Measurements from ENCODE around the gene FAM3B. TPM values are rescaled to one million over a fixed set of nuclear protein-coding genes. Genes with fewer than 3 reads are reported as not detected.

FAM3B gene
- total and polyA plus RNA-seq, 9 of the 15 experiments (the other 6 are each of a cell fraction or from before 2014, with no cell fraction given): 0.04 to 0.18 (median 0.12) TPM; not detected in 5

DNA sequence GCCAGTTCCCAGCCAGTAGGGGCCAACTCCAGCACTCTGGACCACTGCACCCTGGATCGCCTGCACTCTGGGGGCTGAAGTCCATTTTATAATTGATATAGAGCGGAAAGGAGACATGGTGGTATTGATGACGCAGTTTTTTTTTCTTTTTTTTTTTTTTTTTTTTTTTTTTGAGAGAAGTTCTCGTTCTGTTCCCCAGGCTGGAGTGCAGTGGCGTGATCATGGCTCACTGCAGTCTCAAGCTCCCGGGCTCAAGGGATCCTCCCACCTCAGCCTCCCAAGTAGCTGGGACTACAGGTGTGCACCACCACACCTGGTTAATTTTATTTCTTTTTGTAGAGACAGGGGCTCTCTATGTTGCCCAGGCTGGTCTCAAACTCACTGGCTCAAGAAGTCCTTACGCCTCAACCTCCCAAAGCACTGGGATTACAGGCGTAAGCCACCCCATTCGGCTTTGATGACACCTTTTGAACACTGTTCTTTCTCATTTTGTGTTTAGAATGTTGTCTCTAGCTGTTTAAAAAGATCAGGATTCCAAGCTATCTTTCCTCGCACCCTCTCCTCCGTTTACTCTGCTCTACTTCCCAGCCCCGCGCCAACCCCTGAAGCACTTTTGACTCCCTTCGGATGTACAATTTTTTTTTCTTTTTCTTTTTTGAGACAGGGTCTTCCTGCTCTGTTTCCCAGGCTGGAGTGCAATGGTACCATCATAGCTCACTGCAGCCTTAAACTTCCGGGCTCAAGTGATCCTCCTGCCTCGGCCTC, 46.2 kb downstream of the FAM3B start:
- Histone ChIP-seq H3K4me3 (no peak overlapping the region), H3K9me3 (replicated peaks; ENCODE audit: control insufficient read depth, insufficient read depth, low read depth, low read length) (no peaks in the 10 kb centered on the region), H3K27me3 (ENCODE audit: control insufficient read depth in 2 of 2, insufficient read depth in 2 of 2, low read length in 2 of 2) (peaks cover 15 to 57% of the 10 kb centered on the region in 2 experiments; a peak in 4 of 5 replicates), H4K20me1 (replicated peaks; ENCODE audit: control insufficient read depth, insufficient read depth, low read length) (no peaks in the 10 kb centered on the region), H3K9ac (ENCODE audit: insufficient read depth in 1 of 2, low read depth in 2 of 2, low read length in 2 of 2) (no peak overlapping the region), H3K79me2 (ENCODE audit: control insufficient read depth, insufficient read depth, low read length) (no peaks in the 10 kb centered on the region), H3K36me3 (ENCODE audit: control insufficient read depth, insufficient read depth, low read length) (no peaks in the 10 kb centered on the region), H3K27ac (ENCODE audit: extremely low read depth, low read depth, low read length) (no peak overlapping the region), H3K4me2 (ENCODE audit: insufficient read depth, low read length) (no peak overlapping the region), H3K4me1 (replicated peaks in 1 of 2; ENCODE audit: control insufficient read depth in 2 of 2, insufficient read depth in 2 of 2, low read length in 2 of 2) (no peaks in the 10 kb centered on the region; a peak in 1 of 5 replicates), H2AFZ (ENCODE audit: low read depth, low read length) (no peak overlapping the region), H3K9me1 (ENCODE audit: control insufficient read depth, insufficient read depth, low read length) (no peaks in the 10 kb centered on the region)
- WGBS (ENCODE audit: insufficient coverage, low coverage, missing lambda C conversion rate): 3% methylated on average over 15 of the region's 16 CpGs
- intact Hi-C loops (cut with micrococcal nuclease) (no loop called here), in situ Hi-C loops (cut with MboI) (no loop called here)
- BruUV-seq (replicated peaks): no TSS peak
- CTCF ChIA-PET (ENCODE audit: low intra/inter-chr PET ratio): no interaction called here
- FAIRE-seq (no peak), DNase-seq (ENCODE audit: extremely low read depth in 1 of 4, low spot score in 3 of 4) (no peak), ATAC-seq (no peak)
- POLR2A ChIA-PET: no interaction called here
- TF ChIP-seq SMAD4 (CRISPR knock-in tag; conservative IDR thresholded peaks at IDR 0.05): no peak
- TF ChIP-seq BMI1 (IDR thresholded peaks at IDR 0.05; ENCODE audit: low read length): no peak
- TF ChIP-seq, protein P1, sequence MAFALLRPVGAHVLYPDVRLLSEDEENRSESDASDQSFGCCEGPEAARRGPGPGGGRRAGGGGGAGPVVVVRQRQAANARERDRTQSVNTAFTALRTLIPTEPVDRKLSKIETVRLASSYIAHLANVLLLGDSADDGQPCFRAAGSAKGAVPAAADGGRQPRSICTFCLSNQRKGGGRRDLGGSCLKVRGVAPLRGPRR (CRISPR knock-in tag; IDR thresholded peaks at IDR 0.05): no peak
- TF ChIP-seq ZNF12 (CRISPR knock-in tag; IDR thresholded peaks at IDR 0.05): no peak
- TF ChIP-seq, protein P2, sequence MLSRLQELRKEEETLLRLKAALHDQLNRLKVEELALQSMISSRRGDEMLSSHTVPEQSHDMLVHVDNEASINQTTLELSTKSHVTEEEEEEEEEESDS (CRISPR knock-in tag; IDR thresholded peaks at IDR 0.05): no peak
- TF ChIP-seq ZNF445 (CRISPR knock-in tag; IDR thresholded peaks at IDR 0.05; ENCODE audit: low read depth): no peak
- TF ChIP-seq TOE1 (IDR thresholded peaks at IDR 0.05; ENCODE audit: borderline replicate concordance): no peak
- TF ChIP-seq TOE1 (CRISPR knock-in tag; IDR thresholded peaks at IDR 0.05; ENCODE audit: borderline replicate concordance, low read depth): no peak
- TF ChIP-seq RFX5 (IDR thresholded peaks at IDR 0.05; ENCODE audit: low read depth, low read length): no peak
- no peak for TF ChIP-seq CHAMP1 (IDR thresholded peaks at IDR 0.05)
- no peak for TF ChIP-seq ZFP1 (CRISPR knock-in tag; IDR thresholded peaks at IDR 0.05)
- no peak for TF ChIP-seq DNMT1 (IDR thresholded peaks at IDR 0.05)
